ENCODE data around the gene ALDH3B2. TPM values are rescaled to one million over a fixed set of nuclear protein-coding genes. Genes with fewer than 3 reads are reported as not detected.

Gene ALDH3B2
- not detected in 2 replicates for total RNA-seq

DNA sequence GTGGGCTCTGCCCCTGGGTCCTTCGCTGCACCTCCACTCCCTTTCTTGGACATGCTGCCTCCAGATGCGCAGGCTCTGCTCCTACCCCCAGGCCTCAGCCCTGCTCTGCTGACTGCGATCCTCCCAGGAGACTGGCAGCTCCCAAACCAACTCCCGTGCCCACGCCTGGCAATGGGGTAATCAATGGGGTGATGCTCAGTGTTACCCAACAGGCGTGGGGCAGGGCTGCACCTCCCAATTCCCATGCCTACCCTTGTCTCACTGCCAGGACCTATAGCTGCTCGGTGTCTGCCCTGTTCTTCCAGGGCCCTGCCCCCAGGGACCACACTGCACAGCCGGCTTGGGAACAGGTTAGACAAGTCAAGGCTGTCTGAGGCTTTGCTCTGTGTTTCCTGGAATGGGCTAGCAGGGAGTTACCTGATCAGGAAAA lies at the start of gene ALDH3B2:
TSS of gene ALDH3B2 (minus strand) at position 182 of the 430 bp plus-strand sequence. CDS start 7,688 bp downstream, outside the sequence.

DNA sequence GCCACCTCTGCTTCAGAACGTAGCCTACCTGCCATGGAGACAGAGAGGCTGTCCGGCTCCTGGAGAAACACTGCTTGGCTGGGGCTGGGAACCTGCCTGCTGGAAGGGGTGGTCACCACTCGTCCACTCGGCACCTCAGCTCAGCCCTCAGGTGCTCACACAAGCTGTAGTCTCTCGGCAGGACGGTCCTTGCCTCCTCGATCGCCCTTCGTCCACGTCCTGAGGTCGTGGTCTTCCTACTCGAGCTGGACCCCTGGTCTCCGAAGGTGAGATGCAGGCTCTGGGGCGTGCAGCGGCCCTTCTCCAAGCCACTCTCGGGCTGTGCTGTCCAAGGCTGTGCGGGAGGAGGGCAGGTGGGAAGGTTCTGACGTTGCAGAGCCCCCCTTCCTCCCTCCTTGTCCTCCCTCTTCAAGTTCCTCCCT lies 35.0 kb downstream of the ALDH3B2 start, which contains the start of gene TBX10:
TSS of gene TBX10 (minus strand) at position 326 of the 422 bp plus-strand sequence. CDS start at position 35, 291 bp downstream.

GRCh38 chr11:67629386-67630227 lies 44.8 kb downstream of the ALDH3B2 start, which contains the start of gene NUDT8:
Gene NUDT8 (minus strand): TSS chr11:67629937. CDS start chr11:67629911, 26 bp downstream.

Other genes starting within 250 kb of the ALDH3B2 start
- 42.8 and 53.8 TPM in 2 replicates for gene RPS6KB2, start 246.1 kb downstream of the ALDH3B2 start, total RNA-seq
- gene PTPRCAP, start 236.9 kb downstream of the ALDH3B2 start, total RNA-seq: 0.25 and 0.26 TPM in 2 replicates
- 128 and 130 TPM in 2 replicates for gene CORO1B, start 231.1 kb downstream of the ALDH3B2 start, total RNA-seq
- not detected in 2 replicates for gene GPR152, start 221.9 kb downstream of the ALDH3B2 start, total RNA-seq
- 0.19 and 0.26 TPM in 2 replicates for gene CABP4, start 219.3 kb downstream of the ALDH3B2 start, total RNA-seq
- 20.5 and 21.1 TPM in 2 replicates for gene TMEM134, start 205.4 kb downstream of the ALDH3B2 start, total RNA-seq
- gene AIP, start 191.6 kb downstream of the ALDH3B2 start, total RNA-seq: 87.0 and 102 TPM in 2 replicates
- 28.8 and 41.4 TPM in 2 replicates for gene PITPNM1, start 169.3 kb downstream of the ALDH3B2 start, total RNA-seq
- gene CDK2AP2, start 166.5 kb downstream of the ALDH3B2 start, total RNA-seq: 15.4 and 16.2 TPM in 2 replicates
- not detected in 2 replicates for gene CABP2, start 151.2 kb downstream of the ALDH3B2 start, total RNA-seq
- 1,013 and 1,126 TPM in 2 replicates for gene GSTP1, start 90.8 kb downstream of the ALDH3B2 start, total RNA-seq
- gene NDUFV1, start 67.7 kb downstream of the ALDH3B2 start, total RNA-seq: 164 and 209 TPM in 2 replicates
- gene NUDT8, start 44.7 kb downstream of the ALDH3B2 start, total RNA-seq: 5.1 and 7.3 TPM in 2 replicates
- not detected in 2 replicates for gene TBX10, start 34.9 kb downstream of the ALDH3B2 start, total RNA-seq
- not detected in 2 replicates for gene ACY3, start 23.9 kb downstream of the ALDH3B2 start, total RNA-seq